ENCODE measurements around the gene HMOX1.

DNA sequence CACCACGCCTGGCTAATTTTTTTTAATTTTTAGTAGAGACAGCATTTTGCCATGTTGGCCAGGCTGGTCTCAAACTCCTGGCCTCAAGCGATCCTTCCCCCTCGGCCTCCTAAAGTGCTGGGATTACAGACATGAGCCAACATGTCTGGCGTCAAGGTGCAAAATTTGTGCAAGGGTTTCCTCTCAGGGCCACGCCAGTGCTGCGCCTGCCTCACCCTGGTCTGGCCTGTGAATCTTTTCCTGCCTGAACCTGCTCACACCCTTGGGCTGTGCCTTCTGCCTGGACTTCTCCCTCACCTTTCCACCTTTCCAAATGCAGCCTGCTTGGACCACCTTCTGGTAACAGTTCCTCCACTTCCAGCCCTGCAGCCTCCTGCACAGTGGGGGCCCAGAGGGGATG lies 62.4 kb downstream of the HMOX1 start:
- TF ChIP-seq, protein P1, sequence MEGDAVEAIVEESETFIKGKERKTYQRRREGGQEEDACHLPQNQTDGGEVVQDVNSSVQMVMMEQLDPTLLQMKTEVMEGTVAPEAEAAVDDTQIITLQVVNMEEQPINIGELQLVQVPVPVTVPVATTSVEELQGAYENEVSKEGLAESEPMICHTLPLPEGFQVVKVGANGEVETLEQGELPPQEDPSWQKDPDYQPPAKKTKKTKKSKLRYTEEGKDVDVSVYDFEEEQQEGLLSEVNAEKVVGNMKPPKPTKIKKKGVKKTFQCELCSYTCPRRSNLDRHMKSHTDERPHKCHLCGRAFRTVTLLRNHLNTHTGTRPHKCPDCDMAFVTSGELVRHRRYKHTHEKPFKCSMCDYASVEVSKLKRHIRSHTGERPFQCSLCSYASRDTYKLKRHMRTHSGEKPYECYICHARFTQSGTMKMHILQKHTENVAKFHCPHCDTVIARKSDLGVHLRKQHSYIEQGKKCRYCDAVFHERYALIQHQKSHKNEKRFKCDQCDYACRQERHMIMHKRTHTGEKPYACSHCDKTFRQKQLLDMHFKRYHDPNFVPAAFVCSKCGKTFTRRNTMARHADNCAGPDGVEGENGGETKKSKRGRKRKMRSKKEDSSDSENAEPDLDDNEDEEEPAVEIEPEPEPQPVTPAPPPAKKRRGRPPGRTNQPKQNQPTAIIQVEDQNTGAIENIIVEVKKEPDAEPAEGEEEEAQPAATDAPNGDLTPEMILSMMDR (IDR thresholded peaks at IDR 0.05), result no peak
- no peak for TF ChIP-seq POLR2A (IDR thresholded peaks at IDR 0.05)

Measured in heart left ventricle (tissue), 13 donors.